ENCODE measurements around the gene QRFP. TPM values are rescaled to one million over a fixed set of nuclear protein-coding genes. Genes with fewer than 3 reads are reported as not detected.

Gene QRFP
- total RNA-seq: not detected in 2 replicates

DNA sequence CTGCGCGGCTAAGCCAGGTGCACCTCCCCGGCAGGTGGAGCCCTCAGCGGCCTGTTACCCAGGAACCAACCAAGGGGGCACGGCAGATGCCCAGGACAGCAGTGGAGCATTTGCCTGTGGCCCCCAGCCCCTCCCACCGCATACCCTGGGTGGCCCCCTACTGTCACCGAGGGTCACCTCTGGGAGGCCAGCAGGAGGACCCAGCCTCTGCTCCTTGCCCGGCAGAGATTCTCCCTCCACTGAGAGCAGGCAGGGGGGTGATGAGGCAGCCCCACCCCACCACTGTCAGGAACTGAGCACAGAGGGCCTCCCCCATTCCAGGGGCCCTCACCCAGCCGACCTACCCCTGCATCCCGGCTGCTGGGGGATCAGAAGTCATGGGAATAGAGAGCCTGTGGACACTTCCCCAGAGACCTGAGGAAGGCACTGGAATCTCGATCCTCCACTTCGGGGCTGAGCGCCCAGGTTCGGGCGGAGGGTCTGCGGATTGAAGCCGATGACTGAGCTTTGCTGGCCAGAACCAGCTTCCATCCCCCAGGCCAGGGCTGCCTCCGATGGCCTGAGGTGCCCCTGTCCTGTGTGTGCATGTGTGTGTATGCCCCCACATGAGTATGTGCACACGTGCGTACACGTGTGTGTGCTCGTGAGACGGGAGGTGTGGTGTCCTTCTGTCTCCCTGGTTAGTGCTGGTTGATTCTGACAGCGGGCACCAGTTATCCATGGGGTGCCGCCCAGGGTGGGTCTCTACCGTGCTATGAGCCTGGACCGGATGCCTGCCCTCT, at the start of gene QRFP:
Gene QRFP (minus strand): TSS at position 580 of the 782 bp plus-strand sequence. CDS start 2,974 bp downstream, outside the sequence.

GRCh38 chr9:130938652-130939404, 42.2 kb upstream of the QRFP start, which contains the start of gene FIBCD1:
Gene FIBCD1, minus strand, starts transcription at chr9:130939247. Its CDS starts 640 bp downstream, at chr9:130938607.

Other genes starting within 250 kb of the QRFP start
- gene PRDM12, start 232.2 kb downstream of the QRFP start, total RNA-seq: not detected in 2 replicates
- 22.0 and 33.6 TPM in 2 replicates for gene EXOSC2, start 203.0 kb downstream of the QRFP start, total RNA-seq
- gene ABL1, start 61.6 kb downstream of the QRFP start, total RNA-seq: 22.5 and 65.1 TPM in 2 replicates
- not detected in 2 replicates for gene FIBCD1, start 42.4 kb upstream of the QRFP start, total RNA-seq
- under 0.01 and 0.50 TPM in 2 replicates for gene LAMC3, start 112.4 kb upstream of the QRFP start, total RNA-seq
- 17.4 and 44.0 TPM in 2 replicates for gene AIF1L, start 199.7 kb upstream of the QRFP start, total RNA-seq
- gene NUP214, start 228.8 kb upstream of the QRFP start, total RNA-seq: 10.4 and 23.5 TPM in 2 replicates